Measurements from ENCODE around the gene FBL. TPM values are rescaled to one million over a fixed set of nuclear protein-coding genes. Genes with fewer than 3 reads are reported as not detected.
"Not testable (repeated sequence)": the region's sequence is repeated elsewhere in the genome, so short reads cannot be mapped to it uniquely, and the experiment has no call there.

FBL gene
- total and polyA plus RNA-seq, 2 experiments from 2014 or later: 59.3 to 63.9 TPM

DNA sequence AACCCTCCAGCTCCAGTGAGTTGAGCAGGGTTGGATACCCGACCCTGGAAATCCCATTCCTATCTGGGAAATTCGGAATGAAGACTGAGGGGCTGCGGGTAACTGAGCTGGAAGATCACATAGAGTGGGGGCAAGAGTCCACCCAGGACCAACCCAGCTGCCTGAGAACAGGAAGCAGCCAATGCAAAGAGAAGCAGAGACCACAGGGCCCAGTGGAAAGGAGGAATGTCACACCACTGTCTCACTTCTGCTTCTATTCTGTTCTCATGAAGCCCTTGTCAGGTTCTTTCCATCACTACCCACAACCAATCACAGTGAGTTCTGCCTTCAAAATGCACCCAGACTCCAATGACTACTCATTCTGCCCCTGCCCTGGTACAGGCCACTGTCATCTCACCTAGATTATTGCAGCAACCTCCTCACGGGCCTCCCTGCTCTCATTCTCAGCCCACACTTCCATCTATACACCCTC is 27.5 kb downstream of the FBL start:
- no peaks in the 10 kb centered on the region for H4K20me1 ChIP-seq (ENCODE audit: insufficient read depth)
- no peaks in the 10 kb centered on the region for H3F3A ChIP-seq (ENCODE audit: insufficient read depth)
- TF ChIP-seq EZH2 (IDR thresholded peaks at IDR 0.05; ENCODE audit: insufficient read depth, poor library complexity, severe bottlenecking) (no peak), EZH2phosphoT487 (IDR thresholded peaks at IDR 0.05; ENCODE audit: insufficient read depth, low read depth) (no peak)
- H3K4me1 ChIP-seq (ENCODE audit: insufficient read depth): peaks cover 3% of the 10 kb centered on the region
- 73 to 85% methylated on average over 4 of the region's 4 CpGs for WGBS, 2 experiments (ENCODE audit: low coverage in 1 of 2, low lambda C conversion rate in 2 of 2, missing lambda C conversion rate in 2 of 2)
- no peaks in the 10 kb centered on the region for H3K9me2 ChIP-seq (ENCODE audit: insufficient read depth)
- no peaks in the 10 kb centered on the region for H3K36me3 ChIP-seq (ENCODE audit: low read depth)
- in situ Hi-C loops (cut with MboI): no loop called here
- no peaks in the 10 kb centered on the region for H3K27me3 ChIP-seq (replicated peaks; ENCODE audit: insufficient read depth)
- no peak overlapping the region for H2AFZ ChIP-seq
- DNase-seq: no peak
- H3K79me2 ChIP-seq (ENCODE audit: insufficient read depth): 0 out of 2 replicates have a peak, but pooled peaks cover 10% of the 10 kb centered on the region
- H3K9ac ChIP-seq: no peak overlapping the region
- H3K9me3 ChIP-seq (ENCODE audit: low read depth): no peaks in the 10 kb centered on the region
- no peak overlapping the region for H3K4me3 ChIP-seq
- no peak overlapping the region for H3K4me2 ChIP-seq (ENCODE audit: unreplicated experiment)
- H3K27ac ChIP-seq: no peak overlapping the region

DNA sequence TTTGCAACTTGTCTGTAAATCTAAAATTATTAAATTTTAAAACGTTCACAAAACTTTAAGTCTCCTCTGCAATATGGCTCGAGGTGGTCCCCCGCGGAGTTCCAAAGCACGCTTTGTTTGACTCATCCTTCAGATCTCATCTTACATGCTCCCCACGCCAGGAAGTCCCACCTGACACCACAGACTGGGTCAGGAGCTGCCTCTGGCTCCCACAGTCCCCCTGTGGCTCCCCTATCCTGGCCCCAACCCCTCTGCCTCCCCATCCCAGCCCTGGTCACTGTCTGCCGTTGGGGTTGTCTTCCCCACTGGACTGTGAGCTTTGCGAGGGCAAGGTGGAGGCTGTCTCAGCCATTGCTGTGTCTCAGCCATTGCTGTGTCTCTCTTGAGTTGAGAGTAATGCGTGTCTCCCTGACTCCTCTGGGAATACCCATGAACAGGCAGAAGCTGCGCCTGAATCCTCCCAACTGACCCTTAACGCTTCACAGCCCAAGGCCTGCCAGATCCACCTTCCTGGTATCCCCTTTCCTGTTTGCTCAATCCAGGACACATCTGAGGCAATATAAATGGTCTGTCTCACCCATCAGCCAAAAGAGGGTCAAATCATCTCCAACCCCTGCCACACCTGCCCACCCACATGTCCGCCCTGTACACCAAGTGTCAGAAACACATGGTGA is 28.2 kb downstream of the FBL start:
- Histone ChIP-seq H3K36me3 (ENCODE audit: low read depth) (no peaks in the 10 kb centered on the region), H3K4me1 (ENCODE audit: insufficient read depth) (no peaks in the 10 kb centered on the region), H3K27ac (no peak overlapping the region), H3F3A (ENCODE audit: insufficient read depth) (no peaks in the 10 kb centered on the region), H2AFZ (no peak overlapping the region), H3K4me3 (no peak overlapping the region), H3K9me3 (ENCODE audit: low read depth) (no peaks in the 10 kb centered on the region), H4K20me1 (ENCODE audit: insufficient read depth) (no peaks in the 10 kb centered on the region), H3K9ac (no peak overlapping the region), H3K4me2 (ENCODE audit: unreplicated experiment) (no peak overlapping the region), H3K9me2 (ENCODE audit: insufficient read depth) (no peaks in the 10 kb centered on the region), H3K79me2 (ENCODE audit: insufficient read depth) (0 out of 2 replicates have a peak, but pooled peaks cover 6% of the 10 kb centered on the region), H3K27me3 (replicated peaks; ENCODE audit: insufficient read depth) (no peaks in the 10 kb centered on the region)
- DNase-seq: no peak
- TF ChIP-seq EZH2 (IDR thresholded peaks at IDR 0.05; ENCODE audit: insufficient read depth, poor library complexity, severe bottlenecking): no peak
- TF ChIP-seq EZH2phosphoT487 (IDR thresholded peaks at IDR 0.05; ENCODE audit: insufficient read depth, low read depth): no peak
- WGBS, 2 experiments (ENCODE audit: low coverage in 1 of 2, low lambda C conversion rate in 2 of 2, missing lambda C conversion rate in 2 of 2): 85 to 87% methylated on average over 12 of the region's 12 CpGs
- in situ Hi-C loops (cut with MboI): no loop called here

DNA sequence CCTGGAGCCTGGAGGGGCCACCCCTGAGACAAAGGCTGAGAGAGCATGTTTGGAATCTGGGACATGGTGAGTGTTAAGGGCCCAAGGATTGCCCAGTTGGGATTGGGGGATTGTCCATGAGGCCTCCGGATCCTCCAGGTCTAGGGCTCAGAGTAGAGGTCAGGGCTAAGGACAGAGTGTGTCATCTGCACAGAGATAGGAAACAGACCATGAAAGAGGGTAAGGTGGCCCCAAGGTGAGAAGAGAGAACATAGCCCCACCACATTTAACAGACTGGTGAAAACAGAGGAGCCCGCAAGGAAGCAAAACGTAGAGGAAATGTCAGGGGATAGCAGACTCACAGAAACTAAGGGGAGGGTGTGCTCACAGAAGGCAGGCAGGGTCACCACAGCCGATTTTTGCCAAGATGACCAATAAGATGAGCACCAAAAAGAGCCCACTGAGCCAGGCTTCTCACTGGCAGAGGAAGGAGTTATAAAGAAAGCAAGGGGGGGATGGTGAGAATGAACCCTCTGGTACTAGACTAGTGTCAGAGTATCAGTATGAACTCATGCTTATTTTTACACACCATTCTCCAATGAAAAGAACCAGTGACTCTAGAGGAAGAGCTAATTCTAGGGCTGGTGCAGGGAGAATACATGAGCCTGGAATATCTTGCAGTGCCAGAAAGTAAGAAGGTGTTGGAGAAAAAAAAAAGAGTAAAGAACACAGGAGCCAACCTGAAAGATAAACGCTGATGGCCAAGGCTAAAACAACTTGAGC is 29.7 kb downstream of the FBL start:
- WGBS, 2 experiments (ENCODE audit: low coverage in 1 of 2, low lambda C conversion rate in 2 of 2, missing lambda C conversion rate in 2 of 2): 90 to 92% methylated on average over 5 of the region's 5 CpGs
- H2AFZ ChIP-seq: no peak overlapping the region
- in situ Hi-C loops (cut with MboI): no loop called here
- no peaks in the 10 kb centered on the region for H3K79me2 ChIP-seq (ENCODE audit: insufficient read depth)
- H3K4me1 ChIP-seq (ENCODE audit: insufficient read depth): no peaks in the 10 kb centered on the region
- no peak overlapping the region for H3K4me3 ChIP-seq
- H3K9me2 ChIP-seq (ENCODE audit: insufficient read depth): no peaks in the 10 kb centered on the region
- no peaks in the 10 kb centered on the region for H4K20me1 ChIP-seq (ENCODE audit: insufficient read depth)
- H3K36me3 ChIP-seq (ENCODE audit: low read depth): no peaks in the 10 kb centered on the region
- H3K9ac ChIP-seq: no peak overlapping the region
- H3K4me2 ChIP-seq (ENCODE audit: unreplicated experiment): no peak overlapping the region
- DNase-seq: no peak
- no peak for TF ChIP-seq EZH2 (IDR thresholded peaks at IDR 0.05; ENCODE audit: insufficient read depth, poor library complexity, severe bottlenecking)
- TF ChIP-seq EZH2phosphoT487 (IDR thresholded peaks at IDR 0.05; ENCODE audit: insufficient read depth, low read depth): no peak
- no peak overlapping the region for H3K27ac ChIP-seq
- H3K9me3 ChIP-seq (ENCODE audit: low read depth): no peaks in the 10 kb centered on the region
- H3F3A ChIP-seq (ENCODE audit: insufficient read depth): no peaks in the 10 kb centered on the region
- H3K27me3 ChIP-seq (replicated peaks; ENCODE audit: insufficient read depth): no peaks in the 10 kb centered on the region

DNA sequence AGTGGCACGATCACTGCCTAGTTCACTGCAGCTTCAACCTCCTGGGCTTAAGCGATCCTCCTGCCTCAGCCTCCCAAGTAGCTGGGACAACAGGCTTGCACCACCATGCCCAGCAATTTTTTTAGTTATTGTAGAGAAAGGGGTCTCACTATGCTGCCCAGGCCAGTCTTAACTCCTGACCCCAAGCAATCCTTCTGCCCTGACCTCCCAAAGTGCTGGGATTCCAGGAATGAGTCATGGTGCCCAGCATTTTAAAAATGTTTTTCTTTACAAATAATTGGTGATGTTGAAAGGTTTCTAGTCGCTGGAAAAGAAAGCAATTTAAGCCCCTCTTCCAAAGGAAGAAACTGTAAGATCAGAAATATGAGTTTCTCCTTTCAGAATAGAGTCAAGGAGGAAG is 31.6 kb downstream of the FBL start:
- H3K4me3 ChIP-seq: no peak overlapping the region
- H3K36me3 ChIP-seq (ENCODE audit: low read depth): no peaks in the 10 kb centered on the region
- no peaks in the 10 kb centered on the region for H3K27me3 ChIP-seq (replicated peaks; ENCODE audit: insufficient read depth)
- no peak overlapping the region for H3K9ac ChIP-seq
- no peaks in the 10 kb centered on the region for H4K20me1 ChIP-seq (ENCODE audit: insufficient read depth)
- no peaks in the 10 kb centered on the region for H3K4me1 ChIP-seq (ENCODE audit: insufficient read depth)
- in situ Hi-C loops (cut with MboI): no loop called here
- H3K4me2 ChIP-seq (ENCODE audit: unreplicated experiment): no peak overlapping the region
- no peaks in the 10 kb centered on the region for H3F3A ChIP-seq (ENCODE audit: insufficient read depth)
- H3K79me2 ChIP-seq (ENCODE audit: insufficient read depth): no peaks in the 10 kb centered on the region
- no peaks in the 10 kb centered on the region for H3K9me2 ChIP-seq (ENCODE audit: insufficient read depth)
- H2AFZ ChIP-seq: no peak overlapping the region
- WGBS, 2 experiments (ENCODE audit: low coverage in 1 of 2, low lambda C conversion rate in 2 of 2, missing lambda C conversion rate in 2 of 2): 89 to 92% methylated on average over 3 of the region's 3 CpGs
- no peaks in the 10 kb centered on the region for H3K9me3 ChIP-seq (ENCODE audit: low read depth)
- TF ChIP-seq EZH2phosphoT487 (IDR thresholded peaks at IDR 0.05; ENCODE audit: insufficient read depth, low read depth) (no peak), EZH2 (IDR thresholded peaks at IDR 0.05; ENCODE audit: insufficient read depth, poor library complexity, severe bottlenecking) (no peak)
- no peak overlapping the region for H3K27ac ChIP-seq
- no peak for DNase-seq

DNA sequence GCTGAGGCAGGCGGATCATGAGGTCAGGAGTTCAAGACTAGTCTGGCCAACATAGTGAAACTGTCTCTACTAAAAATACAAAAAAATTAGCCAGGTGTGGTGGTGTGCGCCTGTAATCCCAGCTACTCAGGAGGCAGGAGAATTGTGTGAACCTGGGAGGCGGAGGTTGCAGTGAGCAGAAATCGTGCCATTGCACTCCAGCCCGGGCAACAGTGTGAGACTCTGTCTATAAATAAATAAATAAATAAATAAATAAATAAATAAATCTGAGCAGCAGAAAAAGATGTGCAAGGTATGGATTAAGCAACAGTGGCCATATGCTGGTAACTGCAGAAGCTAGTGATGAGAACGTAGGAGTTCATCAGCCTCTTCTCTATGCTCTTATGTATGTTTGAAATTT is 32.1 kb downstream of the FBL start:
- H3K27ac ChIP-seq; H3K4me1 ChIP-seq (ENCODE audit: insufficient read depth); H3F3A ChIP-seq (ENCODE audit: insufficient read depth); H4K20me1 ChIP-seq (ENCODE audit: insufficient read depth); H3K36me3 ChIP-seq (ENCODE audit: low read depth); H3K9me2 ChIP-seq (ENCODE audit: insufficient read depth); in situ Hi-C loops (cut with MboI); H3K27me3 ChIP-seq (replicated peaks; ENCODE audit: insufficient read depth); H3K4me2 ChIP-seq (ENCODE audit: unreplicated experiment); DNase-seq; H3K4me3 ChIP-seq; H3K9me3 ChIP-seq (ENCODE audit: low read depth); H3K79me2 ChIP-seq (ENCODE audit: insufficient read depth); H2AFZ ChIP-seq; H3K9ac ChIP-seq: not testable (repeated sequence)
- whole genome bisulfite sequencing, 2 experiments (ENCODE audit: low coverage in 1 of 2, low lambda C conversion rate in 2 of 2, missing lambda C conversion rate in 2 of 2): 90 to 92% methylated on average over 6 of the region's 6 CpGs

Data from GM23248 (cell line).